HCT116 (cell line): ENCODE data around the gene RASSF5. TPM values are rescaled to one million over a fixed set of nuclear protein-coding genes. Genes with fewer than 3 reads are reported as not detected.

ENCODE experiments used
- ATAC-seq: fragments of 200-7000 bp; cut with Tn5 transposase; 2 replicates; pipeline ENCODE4 v1.9.1; 2020; ENCODE audit warnings: mild to moderate bottlenecking, moderate library complexity
- BruUV-seq: library from RNA; stranded (reverse); fragments of 400-500 nt; replicated peaks from 2 replicates; lab custom pipeline; 2021; lab: Mats Ljungman, UMichigan
- CTCF ChIA-PET: fragments of 300-600 bp; sonication (Branson Sonifier 250); formaldehyde crosslinking; loops from one replicate; lab custom pipeline; 2021; ENCODE audit warnings: antibody characterized with exemption; lab: Charles Lee
- POLR2A ChIA-PET: fragments of 300-600, 350-600 bp; sonication (Branson Sonifier 250); formaldehyde crosslinking; loops from one replicate; lab custom pipeline; 2021; ENCODE audit warnings: antibody characterized with exemption; lab: Charles Lee
- RAD21 ChIA-PET, 2 experiments: fragments of 300-600 bp; sonication (Branson Sonifier 250); formaldehyde crosslinking; loops; one replicate each; lab custom pipeline; 2023; ENCODE audit warnings: low total read pairs in 2 of 2; ENCODE audit not compliant: uncharacterized antibody in 2 of 2, unreplicated experiment in 2 of 2, low non-redundant PET in 1 of 2; lab: Charles Lee
- DNase-seq: peaks from one replicate; pipeline ENCODE4 v3.0.0-alpha.2; 2010; ENCODE audit warnings: low read depth, low spot score
- H2AFZ ChIP-seq: fragments of 200-600 bp; shearing (Covaris generic), sonication (generic); 2 replicates; pipeline ENCODE4 v1.6.1; 2017; ENCODE audit warnings: low read depth, mixed run types, mixed read lengths, antibody characterized with exemption, low read length; ENCODE audit not compliant: poor library complexity, severe bottlenecking
- H3K27ac ChIP-seq: 2 replicates; pipeline ENCODE4 v1.5.1; 2012; ENCODE audit warnings: low read depth, low read length
- H3K27me3 ChIP-seq: fragments of 200-600 bp; sonication (generic); 2 replicates; pipeline ENCODE4 v1.6.1; 2016; ENCODE audit warnings: mixed run types, low read length, mixed read lengths; ENCODE audit not compliant: insufficient read depth
- H3K36me3 ChIP-seq, 2 experiments: fragments of 200-500 bp in 1 of 2; fragments of 200-600 bp in 1 of 2; sonication (Bioruptor generic) in 1 of 2; sonication (generic) in 1 of 2; 2 replicates each; pipeline versions ENCODE4 v1.5.1 to v1.6.1; 2014 to 2016; ENCODE audit warnings: low read length in 2 of 2, inconsistent platforms in 1 of 2, mixed read lengths in 1 of 2, mixed run types in 1 of 2; ENCODE audit not compliant: insufficient read depth in 2 of 2, control insufficient read depth in 1 of 2
- H3K4me1 ChIP-seq, 2 experiments: fragments of 200-600 bp in 1 of 2; sonication (generic) in 1 of 2; 2 replicates each; pipeline versions ENCODE4 v1.5.1 to v1.6.1; 2012 to 2017; ENCODE audit warnings: low read length in 2 of 2, inconsistent platforms in 1 of 2, mild to moderate bottlenecking in 1 of 2, mixed read lengths in 1 of 2, mixed run types in 1 of 2, moderate library complexity in 1 of 2; ENCODE audit not compliant: insufficient read depth in 2 of 2, control insufficient read depth in 1 of 2
- H3K4me2 ChIP-seq: fragments of 200-600 bp; sonication (generic); 2 replicates; pipeline ENCODE4 v1.6.1; 2017; ENCODE audit warnings: mixed run types, low read length, mixed read lengths
- H3K4me3 ChIP-seq, 2 experiments: fragments of 200-600 bp in 1 of 2; sonication (generic) in 1 of 2; replicated peaks in 1 of 2; 2 replicates each; pipeline ENCODE4 v1.5.1; 2011 to 2016; ENCODE audit warnings: low read length in 2 of 2, control low read depth in 1 of 2, low read depth in 1 of 2, mild to moderate bottlenecking in 1 of 2, mixed read lengths in 1 of 2, mixed run types in 1 of 2
- H3K79me2 ChIP-seq: fragments of 200-600 bp; sonication (generic); 2 replicates; pipeline ENCODE4 v1.6.1; 2017; ENCODE audit warnings: mild to moderate bottlenecking, mixed run types, low read length, moderate library complexity, mixed read lengths; ENCODE audit not compliant: insufficient read depth
- H3K9ac ChIP-seq: fragments of 200-600 bp; sonication (generic); 2 replicates; pipeline ENCODE4 v1.6.1; 2016; ENCODE audit warnings: low read length, mixed read lengths
- H3K9me2 ChIP-seq: fragments of 200-600 bp; sonication (generic), shearing (Covaris generic); 2 replicates; pipeline ENCODE4 v1.6.1; 2017; ENCODE audit warnings: mixed run types, mild to moderate bottlenecking, moderate library complexity; ENCODE audit not compliant: insufficient read depth
- H3K9me3 ChIP-seq, 2 experiments: fragments of 200-500 bp in 1 of 2; fragments of 200-600 bp in 1 of 2; sonication (Bioruptor generic) in 1 of 2; sonication (generic) in 1 of 2; 2 replicates each; pipeline ENCODE4 v1.6.1; 2014 to 2017; ENCODE audit warnings: low read length in 2 of 2, mixed read lengths in 2 of 2, inconsistent platforms in 1 of 2, low read depth in 1 of 2, mild to moderate bottlenecking in 1 of 2, mixed run types in 1 of 2, moderate library complexity in 1 of 2; ENCODE audit not compliant: control insufficient read depth in 1 of 2, insufficient read depth in 1 of 2
- H4K20me1 ChIP-seq: fragments of 200-600 bp; sonication (generic), shearing (Covaris generic); 2 replicates; pipeline ENCODE4 v1.6.1; 2017; ENCODE audit warnings: mixed run types, mild to moderate bottlenecking, moderate library complexity; ENCODE audit not compliant: insufficient read depth
- EGR1 ChIP-seq: IDR thresholded peaks from 2 replicates; pipeline ENCODE4 v1.6.1; 2012; ENCODE audit warnings: low read depth
- JUND ChIP-seq: IDR thresholded peaks from 2 replicates; pipeline ENCODE4 v1.6.1; 2012
- SP1 ChIP-seq: IDR thresholded peaks from 2 replicates; pipeline ENCODE4 v1.6.1; 2012; ENCODE audit warnings: low read depth
- SRF ChIP-seq: IDR thresholded peaks from 2 replicates; pipeline ENCODE4 v1.6.1; 2012; ENCODE audit warnings: low read depth
- ZNF274 ChIP-seq: fragments of 200-500 bp; sonication (Bioruptor generic); IDR thresholded peaks from 2 replicates; pipeline ENCODE4 v1.6.1; 2014; ENCODE audit warnings: mild to moderate bottlenecking, low read depth, low read length, inconsistent platforms
- intact Hi-C: fragments of 100-400 bp; cut with micrococcal nuclease; formaldehyde crosslinking; loops from 2 replicates; pipeline ENCODE4 v1.10.0; 2022
- total RNA-seq: library from RNA; stranded (reverse); gene quantifications from one replicate; pipeline ENCODE4 v1.2.1, GENCODE V29; 2021; ENCODE audit not compliant: unreplicated experiment
- TF ChIP-seq, protein P1 (sequence below): IDR thresholded peaks from 2 replicates; pipeline ENCODE4 v1.6.1; 2012; ENCODE audit warnings: low read depth
- TF ChIP-seq, protein P2 (sequence below), 3 experiments: fragments of 200-600 bp in 1 of 3; sonication (generic) in 1 of 3; IDR thresholded peaks in 2 of 3; conservative IDR thresholded peaks in 1 of 3; 2 replicates each; pipeline ENCODE4 v1.5.1; 2012 to 2017; ENCODE audit warnings: low read depth in 2 of 3, low read length in 2 of 3, antibody characterized with exemption in 1 of 3, borderline replicate concordance in 1 of 3, control low read depth in 1 of 3, mild to moderate bottlenecking in 1 of 3, mixed read lengths in 1 of 3, mixed run types in 1 of 3, moderate library complexity in 1 of 3; ENCODE audit not compliant: insufficient read depth in 1 of 3
- TF ChIP-seq, protein P3 (sequence below): IDR thresholded peaks from 2 replicates; pipeline ENCODE4 v1.6.1; 2012
- TF ChIP-seq, protein P4 (sequence below): IDR thresholded peaks from 2 replicates; pipeline ENCODE4 v1.6.1; 2011; ENCODE audit warnings: mild to moderate bottlenecking, low read length, moderate library complexity; ENCODE audit not compliant: insufficient replicate concordance; ENCODE audit errors: extremely low read depth

The RASSF5 gene
- total RNA-seq, 1 experiment from 2014 or later, result 5.4 TPM

DNA sequence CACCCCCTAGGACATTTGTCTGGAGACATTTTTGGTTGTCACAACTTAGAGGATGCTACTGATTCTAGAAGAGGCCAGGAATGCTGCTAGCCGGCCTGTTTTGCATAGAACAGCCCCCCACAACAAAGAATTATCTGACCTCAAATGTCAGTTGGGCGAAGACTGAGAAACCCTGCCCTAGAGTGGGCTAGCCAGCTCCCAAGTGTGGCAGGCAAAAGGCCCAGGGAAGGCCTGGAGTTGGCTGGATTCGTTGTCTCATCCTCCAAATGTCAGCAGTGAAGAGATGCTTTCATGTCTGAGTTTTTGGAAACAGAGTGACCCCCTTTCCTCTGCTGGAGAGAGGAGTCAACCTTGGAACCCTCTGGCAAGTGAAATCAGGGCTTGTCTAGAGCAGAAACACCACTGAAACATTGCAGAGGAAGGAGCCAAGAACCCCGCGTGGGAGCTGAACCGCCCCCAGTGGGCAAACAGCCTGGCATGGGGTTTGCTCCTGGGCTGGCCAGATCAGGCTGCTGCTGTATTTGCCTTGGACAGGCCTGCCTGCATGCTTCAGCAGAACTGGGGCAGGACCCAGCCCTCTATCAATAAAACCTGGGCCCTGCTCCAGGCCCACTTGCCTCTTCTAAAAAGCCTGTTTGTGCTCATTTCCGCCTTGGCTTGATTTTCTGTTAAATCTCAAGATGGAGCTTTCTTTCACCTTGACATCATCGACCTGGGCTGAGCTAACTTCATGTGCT is 32.9 kb downstream of the RASSF5 start:
- ATAC-seq, result no peak
- Histone ChIP-seq H3K4me2 (no peak overlapping the region), H3K27ac (no peak overlapping the region), H2AFZ (no peak overlapping the region), H3K4me3 (no peak overlapping the region), H3K79me2 (no peaks in the 10 kb centered on the region), H3K9ac (no peak overlapping the region), H3K27me3 (no peaks in the 10 kb centered on the region), H3K9me2 (no peaks in the 10 kb centered on the region), H4K20me1 (no peaks in the 10 kb centered on the region), H3K36me3 (no peaks in the 10 kb centered on the region), H3K9me3 (no peaks in the 10 kb centered on the region), H3K4me1 (peaks cover 0 to 7% of the 10 kb centered on the region in 2 experiments; a peak in 2 of 4 replicates)
- RAD21 ChIA-PET, result no interaction called here
- POLR2A ChIA-PET, result interaction anchor here (0.6 kb wide), 1 partner anchor 20 kb away, joined by 3 read pairs; no protein-coding TSS in a partner anchor
- no peak for DNase-seq
- CTCF ChIA-PET, result no interaction called here
- intact Hi-C loops, result no loop called here
- no TSS peak for BruUV-seq
- no peak for TF ChIP-seq SP1
- TF ChIP-seq, protein P1, sequence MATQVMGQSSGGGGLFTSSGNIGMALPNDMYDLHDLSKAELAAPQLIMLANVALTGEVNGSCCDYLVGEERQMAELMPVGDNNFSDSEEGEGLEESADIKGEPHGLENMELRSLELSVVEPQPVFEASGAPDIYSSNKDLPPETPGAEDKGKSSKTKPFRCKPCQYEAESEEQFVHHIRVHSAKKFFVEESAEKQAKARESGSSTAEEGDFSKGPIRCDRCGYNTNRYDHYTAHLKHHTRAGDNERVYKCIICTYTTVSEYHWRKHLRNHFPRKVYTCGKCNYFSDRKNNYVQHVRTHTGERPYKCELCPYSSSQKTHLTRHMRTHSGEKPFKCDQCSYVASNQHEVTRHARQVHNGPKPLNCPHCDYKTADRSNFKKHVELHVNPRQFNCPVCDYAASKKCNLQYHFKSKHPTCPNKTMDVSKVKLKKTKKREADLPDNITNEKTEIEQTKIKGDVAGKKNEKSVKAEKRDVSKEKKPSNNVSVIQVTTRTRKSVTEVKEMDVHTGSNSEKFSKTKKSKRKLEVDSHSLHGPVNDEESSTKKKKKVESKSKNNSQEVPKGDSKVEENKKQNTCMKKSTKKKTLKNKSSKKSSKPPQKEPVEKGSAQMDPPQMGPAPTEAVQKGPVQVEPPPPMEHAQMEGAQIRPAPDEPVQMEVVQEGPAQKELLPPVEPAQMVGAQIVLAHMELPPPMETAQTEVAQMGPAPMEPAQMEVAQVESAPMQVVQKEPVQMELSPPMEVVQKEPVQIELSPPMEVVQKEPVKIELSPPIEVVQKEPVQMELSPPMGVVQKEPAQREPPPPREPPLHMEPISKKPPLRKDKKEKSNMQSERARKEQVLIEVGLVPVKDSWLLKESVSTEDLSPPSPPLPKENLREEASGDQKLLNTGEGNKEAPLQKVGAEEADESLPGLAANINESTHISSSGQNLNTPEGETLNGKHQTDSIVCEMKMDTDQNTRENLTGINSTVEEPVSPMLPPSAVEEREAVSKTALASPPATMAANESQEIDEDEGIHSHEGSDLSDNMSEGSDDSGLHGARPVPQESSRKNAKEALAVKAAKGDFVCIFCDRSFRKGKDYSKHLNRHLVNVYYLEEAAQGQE, result no peak
- TF ChIP-seq, protein P2, sequence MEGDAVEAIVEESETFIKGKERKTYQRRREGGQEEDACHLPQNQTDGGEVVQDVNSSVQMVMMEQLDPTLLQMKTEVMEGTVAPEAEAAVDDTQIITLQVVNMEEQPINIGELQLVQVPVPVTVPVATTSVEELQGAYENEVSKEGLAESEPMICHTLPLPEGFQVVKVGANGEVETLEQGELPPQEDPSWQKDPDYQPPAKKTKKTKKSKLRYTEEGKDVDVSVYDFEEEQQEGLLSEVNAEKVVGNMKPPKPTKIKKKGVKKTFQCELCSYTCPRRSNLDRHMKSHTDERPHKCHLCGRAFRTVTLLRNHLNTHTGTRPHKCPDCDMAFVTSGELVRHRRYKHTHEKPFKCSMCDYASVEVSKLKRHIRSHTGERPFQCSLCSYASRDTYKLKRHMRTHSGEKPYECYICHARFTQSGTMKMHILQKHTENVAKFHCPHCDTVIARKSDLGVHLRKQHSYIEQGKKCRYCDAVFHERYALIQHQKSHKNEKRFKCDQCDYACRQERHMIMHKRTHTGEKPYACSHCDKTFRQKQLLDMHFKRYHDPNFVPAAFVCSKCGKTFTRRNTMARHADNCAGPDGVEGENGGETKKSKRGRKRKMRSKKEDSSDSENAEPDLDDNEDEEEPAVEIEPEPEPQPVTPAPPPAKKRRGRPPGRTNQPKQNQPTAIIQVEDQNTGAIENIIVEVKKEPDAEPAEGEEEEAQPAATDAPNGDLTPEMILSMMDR (IDR thresholded peaks at IDR 0.05 in 2 of 3, conservative IDR thresholded peaks at IDR 0.05 in 1 of 3; ENCODE audit: borderline replicate concordance in 1 of 3, insufficient read depth in 1 of 3, low read depth in 2 of 3, low read length in 2 of 3), result no peak
- TF ChIP-seq SRF, result no peak
- TF ChIP-seq, protein P3, sequence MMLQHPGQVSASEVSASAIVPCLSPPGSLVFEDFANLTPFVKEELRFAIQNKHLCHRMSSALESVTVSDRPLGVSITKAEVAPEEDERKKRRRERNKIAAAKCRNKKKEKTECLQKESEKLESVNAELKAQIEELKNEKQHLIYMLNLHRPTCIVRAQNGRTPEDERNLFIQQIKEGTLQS, result no peak
- no peak for TF ChIP-seq ZNF274
- no peak for TF ChIP-seq EGR1
- TF ChIP-seq JUND, result no peak
- TF ChIP-seq, protein P4, sequence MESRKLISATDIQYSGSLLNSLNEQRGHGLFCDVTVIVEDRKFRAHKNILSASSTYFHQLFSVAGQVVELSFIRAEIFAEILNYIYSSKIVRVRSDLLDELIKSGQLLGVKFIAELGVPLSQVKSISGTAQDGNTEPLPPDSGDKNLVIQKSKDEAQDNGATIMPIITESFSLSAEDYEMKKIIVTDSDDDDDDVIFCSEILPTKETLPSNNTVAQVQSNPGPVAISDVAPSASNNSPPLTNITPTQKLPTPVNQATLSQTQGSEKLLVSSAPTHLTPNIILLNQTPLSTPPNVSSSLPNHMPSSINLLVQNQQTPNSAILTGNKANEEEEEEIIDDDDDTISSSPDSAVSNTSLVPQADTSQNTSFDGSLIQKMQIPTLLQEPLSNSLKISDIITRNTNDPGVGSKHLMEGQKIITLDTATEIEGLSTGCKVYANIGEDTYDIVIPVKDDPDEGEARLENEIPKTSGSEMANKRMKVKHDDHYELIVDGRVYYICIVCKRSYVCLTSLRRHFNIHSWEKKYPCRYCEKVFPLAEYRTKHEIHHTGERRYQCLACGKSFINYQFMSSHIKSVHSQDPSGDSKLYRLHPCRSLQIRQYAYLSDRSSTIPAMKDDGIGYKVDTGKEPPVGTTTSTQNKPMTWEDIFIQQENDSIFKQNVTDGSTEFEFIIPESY, result no peak
